Measurements from ENCODE around the gene HECTD1. TPM values are rescaled to one million over a fixed set of nuclear protein-coding genes. Genes with fewer than 3 reads are reported as not detected.
"Not testable (repeated sequence)": the region's sequence is repeated elsewhere in the genome, so short reads cannot be mapped to it uniquely, and the experiment has no call there.

HECTD1 gene
- total and polyA plus RNA-seq, 10 of the 15 experiments (the other 5 are each of a cell fraction or from before 2014, with no cell fraction given) = 27.3 to 116 (median 57.7) TPM

DNA sequence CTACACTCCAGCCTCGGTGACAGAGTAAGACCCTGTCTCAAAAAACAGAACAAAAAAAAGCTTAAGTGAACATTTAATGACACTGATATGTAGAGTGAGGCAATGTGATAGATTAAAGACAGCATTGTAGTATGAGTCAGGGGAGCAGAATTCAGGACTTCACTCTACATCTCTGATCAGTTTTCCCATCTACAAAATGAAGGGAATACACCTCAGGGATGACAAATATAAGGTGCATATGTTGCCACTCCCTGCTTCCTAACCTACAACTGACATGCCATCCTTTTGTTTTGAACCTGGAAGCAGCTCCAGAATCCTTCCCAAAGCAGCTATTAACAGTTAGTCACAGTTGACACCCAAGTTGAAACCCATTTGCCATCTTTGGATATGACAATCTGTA, 150.6 kb downstream of the HECTD1 start:
- intact Hi-C loops (cut with micrococcal nuclease; ENCODE audit: unreplicated experiment) = no loop called here
- WGBS (ENCODE audit: insufficient coverage, insufficient replicate concordance, low lambda C conversion rate, missing lambda C conversion rate) = 92% methylated on average over 1 of the region's 1 CpG
- Histone ChIP-seq H3K27me3 (replicated peaks in 1 of 2; ENCODE audit: control insufficient read depth in 2 of 2, insufficient read depth in 2 of 2, low read length in 1 of 2) (no peaks in the 10 kb centered on the region), H3K9ac (ENCODE audit: control insufficient read depth, insufficient read depth, low read length) (no peak overlapping the region), H3K27ac (ENCODE audit: control insufficient read depth, insufficient read depth) (no peak overlapping the region), H4K20me1 (ENCODE audit: control insufficient read depth, insufficient read depth) (no peaks in the 10 kb centered on the region), H2AFZ (ENCODE audit: control insufficient read depth, low read depth, low read length) (no peak overlapping the region), H3K4me1 (ENCODE audit: control insufficient read depth, insufficient read depth, low read length) (no peaks in the 10 kb centered on the region), H3K9me3 (replicated peaks; ENCODE audit: control insufficient read depth, insufficient read depth, low read length) (no peaks in the 10 kb centered on the region), H3K4me3 (no peak overlapping the region), H3K36me3 (ENCODE audit: control insufficient read depth in 2 of 2, insufficient read depth in 2 of 2, low read length in 1 of 2) (no peaks in the 10 kb centered on the region), H3K4me2 (ENCODE audit: control insufficient read depth, insufficient read depth) (no peak overlapping the region), H3K79me2 (ENCODE audit: control insufficient read depth, insufficient read depth, low read length) (no peaks in the 10 kb centered on the region)
- ChIA-PET RAD21 (ENCODE audit: unreplicated experiment) (no interaction called here), POLR2A (interaction anchor here (0.7 kb wide), 1 partner anchor 63 kb away, joined by 3 read pairs; no protein-coding TSS in a partner anchor), SMC1A (ENCODE audit: uncharacterized antibody, unreplicated experiment) (interaction anchor here (1.0 to 1.3 kb wide), 2 partner anchors 31 to 74 kb away, joined by 3 read pairs; partner anchors contain the start of genes AP4S1 and STRN3), CTCF (no interaction called here)
- ATAC-seq (no peak), DNase-seq (ENCODE audit: low read depth, low spot score) (no peak), FAIRE-seq (no peak)
- TF ChIP-seq RB1 (IDR thresholded peaks at IDR 0.05; ENCODE audit: borderline replicate concordance) (no peak), NRF1 (conservative IDR thresholded peaks at IDR 0.05; ENCODE audit: low read depth, low read length) (no peak)
- BruUV-seq (replicated peaks) = no TSS peak
- in situ Hi-C loops (cut with MboI) = no loop called here

DNA sequence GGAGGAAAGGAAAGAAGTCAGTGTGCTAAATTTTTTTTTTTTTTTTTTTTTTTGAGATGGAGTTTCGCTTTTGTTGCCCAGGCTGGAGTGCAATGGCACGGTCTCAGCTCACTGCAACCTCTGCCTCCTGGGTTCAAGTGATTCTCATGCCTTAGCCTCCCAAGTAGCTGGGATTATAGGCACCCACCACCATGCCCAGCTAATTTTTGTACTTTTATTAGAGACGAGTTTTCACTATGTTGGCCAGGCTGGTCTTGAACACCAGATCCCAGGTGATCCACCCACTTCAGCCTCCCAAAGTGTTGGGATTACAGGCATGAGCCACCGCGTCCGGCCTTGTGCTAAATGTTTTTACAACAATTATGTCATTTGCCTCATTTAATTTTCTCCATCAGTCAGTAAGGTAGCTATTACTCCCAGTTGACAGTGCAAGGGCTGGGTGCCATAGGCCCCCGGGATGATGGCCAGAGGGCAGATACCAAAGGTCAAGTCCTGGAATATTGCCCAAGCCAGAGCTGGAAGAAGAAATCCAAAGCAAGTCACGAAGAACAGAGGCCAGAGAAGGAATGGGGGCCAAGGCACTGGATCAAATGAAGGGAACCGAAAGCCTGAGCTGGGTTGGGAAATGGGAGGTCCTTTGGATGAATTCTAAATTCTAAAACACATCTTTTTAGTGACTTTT, 154.5 kb downstream of the HECTD1 start:
- CTCF ChIA-PET = interaction anchor here (1.1 to 1.4 kb wide), 3 partner anchors 9 to 15 kb away, joined by 3 to 5 read pairs (median 4); no protein-coding TSS in a partner anchor
- SMC1A ChIA-PET (ENCODE audit: uncharacterized antibody, unreplicated experiment) = interaction anchor here (1.4 kb wide), 2 partner anchors 9 to 24 kb away, joined by 3 to 4 read pairs; no protein-coding TSS in a partner anchor
- H3K4me2 ChIP-seq (ENCODE audit: control insufficient read depth, insufficient read depth); RAD21 ChIA-PET (ENCODE audit: unreplicated experiment); H3K79me2 ChIP-seq (ENCODE audit: control insufficient read depth, insufficient read depth, low read length); in situ Hi-C loops (cut with MboI); H3K9me3 ChIP-seq (replicated peaks; ENCODE audit: control insufficient read depth, insufficient read depth, low read length); H3K4me1 ChIP-seq (ENCODE audit: control insufficient read depth, insufficient read depth, low read length); BruUV-seq (replicated peaks); ATAC-seq; H4K20me1 ChIP-seq (ENCODE audit: control insufficient read depth, insufficient read depth); DNase-seq (ENCODE audit: low read depth, low spot score); H3K4me3 ChIP-seq; intact Hi-C loops (cut with micrococcal nuclease; ENCODE audit: unreplicated experiment); H3K9ac ChIP-seq (ENCODE audit: control insufficient read depth, insufficient read depth, low read length); H2AFZ ChIP-seq (ENCODE audit: control insufficient read depth, low read depth, low read length); H3K27me3 ChIP-seq (replicated peaks in 1 of 2; ENCODE audit: control insufficient read depth in 2 of 2, insufficient read depth in 2 of 2, low read length in 1 of 2); FAIRE-seq; H3K36me3 ChIP-seq (ENCODE audit: control insufficient read depth in 2 of 2, insufficient read depth in 2 of 2, low read length in 1 of 2); H3K27ac ChIP-seq (ENCODE audit: control insufficient read depth, insufficient read depth): not testable (repeated sequence)
- 96% methylated on average over 9 of the region's 9 CpGs for WGBS (ENCODE audit: insufficient coverage, insufficient replicate concordance, low lambda C conversion rate, missing lambda C conversion rate)
- POLR2A ChIA-PET = interaction anchor here (0.6 kb wide), 1 partner anchor 155 kb away, joined by 4 read pairs; no protein-coding TSS in a partner anchor
